GM23338 (cell line): ENCODE results near the gene CALHM2. TPM values are rescaled to one million over a fixed set of nuclear protein-coding genes. Genes with fewer than 3 reads are reported as not detected.

Experiments used
- ATAC-seq: fragments of 200-7000 bp; cut with Tn5 transposase; 3 replicates; pipeline ENCODE4 v1.9.1; 2020
- DNase-seq: peaks from one replicate; pipeline ENCODE4 v3.0.0-alpha.2; 2015; ENCODE audit warnings: low spot score
- H2AFZ ChIP-seq: fragments of 200-600 bp; sonication (generic); 2 replicates; pipeline ENCODE4 v1.8.0; 2016; ENCODE audit warnings: antibody characterized with exemption, mild to moderate bottlenecking, moderate library complexity
- H3F3A ChIP-seq: fragments of 200-600 bp; sonication (generic); replicated peaks from 2 replicates; pipeline ENCODE4 v1.8.0; 2017; ENCODE audit warnings: antibody characterized with exemption, mixed run types, low read depth
- H3K27ac ChIP-seq: fragments of 200-600 bp; sonication (generic); 2 replicates; pipeline ENCODE4 v1.6.1; 2016; ENCODE audit warnings: low read depth
- H3K27me3 ChIP-seq: fragments of 200-600 bp; sonication (generic); 2 replicates; pipeline ENCODE4 v1.8.0; 2016; ENCODE audit warnings: mild to moderate bottlenecking, mixed run types, moderate library complexity; ENCODE audit not compliant: insufficient read depth
- H3K36me3 ChIP-seq: fragments of 200-600 bp; sonication (generic); 2 replicates; pipeline ENCODE4 v1.8.0; 2016; ENCODE audit warnings: mild to moderate bottlenecking; ENCODE audit not compliant: insufficient read depth
- H3K4me1 ChIP-seq: fragments of 200-600 bp; sonication (generic); 2 replicates; pipeline ENCODE4 v1.8.0; 2016; ENCODE audit warnings: mild to moderate bottlenecking, moderate library complexity; ENCODE audit not compliant: insufficient read depth
- H3K4me2 ChIP-seq: fragments of 200-600 bp; sonication (generic); 2 replicates; pipeline ENCODE4 v1.7.1; 2017; ENCODE audit warnings: mixed run types
- H3K4me3 ChIP-seq: fragments of 200-600 bp; sonication (generic); 2 replicates; pipeline ENCODE4 v1.6.1; 2016; ENCODE audit warnings: mixed run types
- H3K79me2 ChIP-seq: fragments of 200-600 bp; sonication (generic); replicated peaks from 2 replicates; pipeline ENCODE4 v1.8.0; 2017; ENCODE audit warnings: mild to moderate bottlenecking; ENCODE audit not compliant: insufficient read depth
- H3K9me2 ChIP-seq: fragments of 200-600 bp; sonication (generic); 2 replicates; pipeline ENCODE4 v1.8.0; 2017; ENCODE audit not compliant: insufficient read depth
- H4K20me1 ChIP-seq: fragments of 200-600 bp; sonication (generic); replicated peaks from 2 replicates; pipeline ENCODE4 v1.8.0; 2017; ENCODE audit warnings: mild to moderate bottlenecking; ENCODE audit not compliant: insufficient read depth
- H3K27ac Mint-ChIP-seq: 2 replicates; pipeline ENCODE4 v1.8.0; 2020; ENCODE audit warnings: inconsistent platforms, mild to moderate bottlenecking, moderate library complexity, mixed read lengths
- H3K27me3 Mint-ChIP-seq: 3 replicates; pipeline ENCODE4 v1.8.0; 2022; ENCODE audit warnings: low read depth, mild to moderate bottlenecking, moderate library complexity, mixed read lengths, inconsistent platforms; ENCODE audit not compliant: insufficient read depth, poor library complexity
- H3K36me3 Mint-ChIP-seq: 3 replicates; pipeline ENCODE4 v1.8.0; 2021; ENCODE audit warnings: low read depth, mild to moderate bottlenecking, inconsistent platforms, moderate library complexity, mixed read lengths
- H3K4me1 Mint-ChIP-seq: 3 replicates; pipeline ENCODE4 v1.8.0; 2020; ENCODE audit warnings: mild to moderate bottlenecking, inconsistent platforms, mixed read lengths
- H3K4me3 Mint-ChIP-seq: 3 replicates; pipeline ENCODE4 v1.8.0; 2021; ENCODE audit warnings: moderate library complexity, mild to moderate bottlenecking, inconsistent platforms, mixed read lengths
- H3K9me3 Mint-ChIP-seq: 3 replicates; pipeline ENCODE4 v1.8.0; 2020; ENCODE audit warnings: moderate library complexity, mild to moderate bottlenecking, inconsistent platforms, mixed read lengths
- CREB1 ChIP-seq: fragments of 250-450 bp; sonication (Bioruptor Pico); IDR thresholded peaks from 2 replicates; pipeline ENCODE4 v1.5.0; 2020; ENCODE audit warnings: low read depth, mild to moderate bottlenecking, moderate library complexity
- EZH2 ChIP-seq: fragments of 200-600 bp; sonication (generic); IDR thresholded peaks from one replicate; pipeline ENCODE4 v1.8.0; 2017; ENCODE audit warnings: antibody characterized with exemption, mild to moderate bottlenecking, low read depth; ENCODE audit not compliant: unreplicated experiment
- EZH2phosphoT487 ChIP-seq: fragments of 200-600 bp; sonication (generic); IDR thresholded peaks from one replicate; pipeline ENCODE4 v1.8.1; 2018; ENCODE audit warnings: antibody characterized with exemption; ENCODE audit not compliant: unreplicated experiment
- JUNB ChIP-seq: IDR thresholded peaks from one replicate; pipeline ENCODE4 v1.6.1; 2016; ENCODE audit warnings: antibody characterized with exemption; ENCODE audit not compliant: unreplicated experiment
- NANOG ChIP-seq: IDR thresholded peaks from 2 replicates; pipeline ENCODE4 v1.6.1; 2016; ENCODE audit warnings: antibody characterized with exemption, borderline replicate concordance
- POLR2AphosphoS5 ChIP-seq: IDR thresholded peaks from 2 replicates; pipeline ENCODE4 v1.6.1; 2016; ENCODE audit warnings: antibody characterized with exemption, low read depth
- REST ChIP-seq: IDR thresholded peaks from one replicate; pipeline ENCODE4 v1.6.1; 2018; ENCODE audit warnings: antibody characterized with exemption; ENCODE audit not compliant: unreplicated experiment
- STAT1 ChIP-seq: IDR thresholded peaks from one replicate; pipeline ENCODE4 v1.6.1; 2016; ENCODE audit warnings: antibody characterized with exemption; ENCODE audit not compliant: unreplicated experiment
- ZNF114 ChIP-seq: fragments of 250-450 bp; sonication (Bioruptor Pico); IDR thresholded peaks from 2 replicates; pipeline ENCODE4 v1.5.0; 2020; ENCODE audit warnings: mild to moderate bottlenecking, moderate library complexity
- ZNF331 ChIP-seq: fragments of 250-450 bp; sonication (Bioruptor Pico); IDR thresholded peaks from 2 replicates; pipeline ENCODE4 v1.5.0; 2020; ENCODE audit warnings: low read depth, mild to moderate bottlenecking, moderate library complexity
- ZNF462 ChIP-seq: fragments of 250-450 bp; sonication (Bioruptor Pico); IDR thresholded peaks from 2 replicates; pipeline ENCODE4 v1.5.0; 2020; ENCODE audit warnings: mild to moderate bottlenecking, moderate library complexity
- polyA plus RNA-seq: library from polyadenylated mRNA; unstranded; fragments of >200 nt; fragmentation: Nextera tagmentation; extraction: Ambion mirVana; gene quantifications from 2 replicates; pipeline ENCODE4 v1.2.1, GENCODE V29; 2016
- total RNA-seq: library from RNA; depleted of rRNA; stranded (reverse); fragments of >200 nt; shearing (Covaris generic); gene quantifications from 2 replicates; pipeline ENCODE4 v1.2.3, GENCODE V29; 2014
- TF ChIP-seq, protein P1 (sequence below), 2 experiments: fragments of 200-600 bp in 1 of 2; sonication (generic) in 1 of 2; conservative IDR thresholded peaks; 2 replicates each; pipeline versions ENCODE4 v1.5.1 to v1.6.1; 2016 to 2017; ENCODE audit warnings: antibody characterized with exemption in 2 of 2, low read depth in 2 of 2, mild to moderate bottlenecking in 2 of 2, moderate library complexity in 1 of 2
- TF ChIP-seq, protein P2 (sequence below): IDR thresholded peaks from 2 replicates; pipeline ENCODE4 v1.6.1; 2016; ENCODE audit warnings: antibody characterized with exemption

Gene CALHM2
- total and polyA plus RNA-seq, 2 experiments from 2014 or later = 2.1 to 2.2 TPM

DNA sequence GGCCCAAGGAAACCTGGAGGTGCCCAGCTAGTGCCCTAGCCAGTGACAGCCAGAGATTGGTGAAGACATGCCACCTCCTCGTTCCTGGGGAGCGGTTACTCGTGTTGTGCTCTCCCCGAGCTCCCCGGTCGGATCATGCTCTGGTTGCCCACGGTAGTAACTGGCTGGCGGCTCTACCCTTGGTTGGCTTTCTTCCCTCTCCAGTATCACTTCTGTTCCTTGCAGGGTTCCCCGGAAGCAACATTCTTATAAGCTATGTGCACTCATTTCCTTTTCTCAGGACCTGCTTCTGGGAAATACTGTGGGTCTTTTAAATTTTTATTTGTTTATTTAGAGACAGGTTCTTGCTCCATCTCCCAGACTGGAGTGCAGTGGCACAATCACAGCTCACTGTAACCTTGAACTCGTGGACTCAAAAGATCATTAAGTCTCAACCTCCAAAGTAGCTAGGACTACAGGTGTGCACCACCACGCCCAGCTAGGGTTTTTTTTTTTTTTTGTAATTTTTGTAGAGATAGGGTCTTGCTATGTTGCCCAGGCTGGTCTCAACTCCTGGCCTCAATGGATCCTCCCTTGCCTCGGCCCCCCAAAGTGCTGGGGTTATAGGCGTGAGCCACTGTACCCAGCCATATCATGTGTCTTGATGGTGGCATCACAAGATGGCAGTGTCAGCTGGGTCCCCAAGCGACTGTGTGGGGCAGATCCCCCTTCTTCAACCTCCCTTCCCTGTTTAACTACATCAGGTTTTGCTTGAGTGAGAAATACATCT, 13.4 kb upstream of the CALHM2 start:
- Mint-ChIP-seq H3K36me3 (no peaks in the 10 kb centered on the region), H3K9me3 (no peaks in the 10 kb centered on the region), H3K27me3 (peaks cover 11% of the 10 kb centered on the region), H3K4me3 (no peak overlapping the region), H3K27ac (no peak overlapping the region), H3K4me1 (peaks cover 3% of the 10 kb centered on the region; the same call in 1 of the 3 replicates)
- DNase-seq (no peak), ATAC-seq (no peak)
- Histone ChIP-seq H3K36me3 (no peaks in the 10 kb centered on the region), H2AFZ (no peak overlapping the region), H3K9me2 (no peaks in the 10 kb centered on the region), H3F3A (no peaks in the 10 kb centered on the region), H3K27ac (no peak overlapping the region), H3K4me3 (no peak overlapping the region), H3K4me2 (no peak overlapping the region), H3K79me2 (no peaks in the 10 kb centered on the region), H3K4me1 (no peaks in the 10 kb centered on the region), H4K20me1 (no peaks in the 10 kb centered on the region), H3K27me3 (no peaks in the 10 kb centered on the region)
- TF ChIP-seq POLR2AphosphoS5 (no peak), ZNF114 (CRISPR knock-in tag) (no peak), EZH2phosphoT487 (no peak), STAT1 (no peak), ZNF462 (CRISPR knock-in tag) (no peak), EZH2 (no peak), JUNB (no peak), CREB1 (no peak), ZNF331 (no peak), REST (no peak), NANOG (no peak)
- TF ChIP-seq, protein P1, sequence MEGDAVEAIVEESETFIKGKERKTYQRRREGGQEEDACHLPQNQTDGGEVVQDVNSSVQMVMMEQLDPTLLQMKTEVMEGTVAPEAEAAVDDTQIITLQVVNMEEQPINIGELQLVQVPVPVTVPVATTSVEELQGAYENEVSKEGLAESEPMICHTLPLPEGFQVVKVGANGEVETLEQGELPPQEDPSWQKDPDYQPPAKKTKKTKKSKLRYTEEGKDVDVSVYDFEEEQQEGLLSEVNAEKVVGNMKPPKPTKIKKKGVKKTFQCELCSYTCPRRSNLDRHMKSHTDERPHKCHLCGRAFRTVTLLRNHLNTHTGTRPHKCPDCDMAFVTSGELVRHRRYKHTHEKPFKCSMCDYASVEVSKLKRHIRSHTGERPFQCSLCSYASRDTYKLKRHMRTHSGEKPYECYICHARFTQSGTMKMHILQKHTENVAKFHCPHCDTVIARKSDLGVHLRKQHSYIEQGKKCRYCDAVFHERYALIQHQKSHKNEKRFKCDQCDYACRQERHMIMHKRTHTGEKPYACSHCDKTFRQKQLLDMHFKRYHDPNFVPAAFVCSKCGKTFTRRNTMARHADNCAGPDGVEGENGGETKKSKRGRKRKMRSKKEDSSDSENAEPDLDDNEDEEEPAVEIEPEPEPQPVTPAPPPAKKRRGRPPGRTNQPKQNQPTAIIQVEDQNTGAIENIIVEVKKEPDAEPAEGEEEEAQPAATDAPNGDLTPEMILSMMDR (conservative IDR thresholded peaks at IDR 0.05; ENCODE audit: low read depth in 2 of 2) = no peak
- TF ChIP-seq, protein P2, sequence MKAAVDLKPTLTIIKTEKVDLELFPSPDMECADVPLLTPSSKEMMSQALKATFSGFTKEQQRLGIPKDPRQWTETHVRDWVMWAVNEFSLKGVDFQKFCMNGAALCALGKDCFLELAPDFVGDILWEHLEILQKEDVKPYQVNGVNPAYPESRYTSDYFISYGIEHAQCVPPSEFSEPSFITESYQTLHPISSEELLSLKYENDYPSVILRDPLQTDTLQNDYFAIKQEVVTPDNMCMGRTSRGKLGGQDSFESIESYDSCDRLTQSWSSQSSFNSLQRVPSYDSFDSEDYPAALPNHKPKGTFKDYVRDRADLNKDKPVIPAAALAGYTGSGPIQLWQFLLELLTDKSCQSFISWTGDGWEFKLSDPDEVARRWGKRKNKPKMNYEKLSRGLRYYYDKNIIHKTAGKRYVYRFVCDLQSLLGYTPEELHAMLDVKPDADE = no peak
